Upper lobe of left lung (tissue), 6 donors: ENCODE data around the gene PEPD. TPM values are rescaled to one million over a fixed set of nuclear protein-coding genes. Genes with fewer than 3 reads are reported as not detected.

Experiments used
- ATAC-seq, 2 donors: fragments of 200-7000 bp; cut with Tn5 transposase; one replicate each; pipeline ENCODE4 v1.9.1; 2022; ENCODE audit warnings: mild to moderate bottlenecking in 2 of 2, moderate library complexity in 2 of 2; ENCODE audit not compliant: low FRiP score in 2 of 2
- DNase-seq, 2 donors: peaks; one replicate each; pipeline ENCODE4 v3.0.0-alpha.2; 2019 to 2020
- H3K27ac ChIP-seq, 4 donors: fragments of 200-600 bp; sonication (generic); one replicate each; pipeline ENCODE4 v1.5.1; 2016 to 2019
- H3K27me3 ChIP-seq, 4 donors: fragments of 200-600 bp; sonication (generic); one replicate each; pipeline ENCODE4 v1.5.1; 2017 to 2019
- H3K36me3 ChIP-seq, 4 donors: fragments of 200-600 bp; sonication (generic); one replicate each; pipeline ENCODE4 v1.5.1; 2016 to 2019
- H3K4me1 ChIP-seq, 4 donors: fragments of 200-600 bp; sonication (generic); one replicate each; pipeline ENCODE4 v1.5.1; 2018 to 2019
- H3K4me3 ChIP-seq, 4 donors: fragments of 200-600 bp; sonication (generic); one replicate each; pipeline ENCODE4 v1.5.1; 2017 to 2019; ENCODE audit warnings: mild to moderate bottlenecking in 2 of 4, moderate library complexity in 1 of 4
- H3K9me3 ChIP-seq, 4 donors: fragments of 200-600 bp; sonication (generic); one replicate each; pipeline ENCODE4 v1.5.1; 2018 to 2019
- CTCF ChIP-seq, 6 experiments: fragments of 450-650 bp in 4 of 6; fragments of 200-600 bp in 2 of 6; sonication (generic) in 2 of 6; IDR thresholded peaks; one replicate each; pipeline ENCODE4 v1.5.1; 2016 to 2019; ENCODE audit warnings: antibody characterized with exemption in 6 of 6
- EP300 ChIP-seq, 4 donors: sonication (generic); formaldehyde crosslinking; IDR thresholded peaks; one replicate each; pipeline ENCODE4 v1.5.1; 2017; ENCODE audit warnings: antibody characterized with exemption in 4 of 4, control low read depth in 2 of 4
- POLR2A ChIP-seq, 4 donors: fragments of 450-650 bp; IDR thresholded peaks; one replicate each; pipeline ENCODE4 v1.5.1; 2016 to 2017; ENCODE audit warnings: antibody characterized with exemption in 4 of 4, mild to moderate bottlenecking in 2 of 4
- POLR2AphosphoS5 ChIP-seq, 2 donors: sonication (generic); formaldehyde crosslinking; IDR thresholded peaks; one replicate each; pipeline ENCODE4 v1.5.1; 2017; ENCODE audit warnings: antibody characterized with exemption in 2 of 2
- WGBS, 2 donors: methylation state at CpG; one replicate each; pipeline ENCODE4 v1.1.5; 2017 to 2018; 5-methylcytosine and 5-hydroxymethylcytosine counted together
- total RNA-seq, 6 donors: library from RNA; depleted of rRNA in 4 of 6; stranded (reverse); fragments of >200 nt in 4 of 6; gene quantifications; one replicate each; pipeline versions ENCODE4 v1.1.0 to v1.2.1, GENCODE V29; 2016 to 2021
- donor health status: DM: no; HTN: no; CAD: no; lungs with moderate emphysema.
- donor health status: DM: no; HTN: yes; CAD: no; lungs with severe emphysema.

Gene PEPD
- total RNA-seq, 6 donors from 2014 or later, result 30.4 to 106 (median 80.6) TPM

- DNase-seq (no peak), ATAC-seq (no peak)
- TF ChIP-seq EP300 (IDR thresholded peaks at IDR 0.05) (no peak), POLR2A (IDR thresholded peaks at IDR 0.05) (no peak), POLR2AphosphoS5 (IDR thresholded peaks at IDR 0.05) (no peak), CTCF (IDR thresholded peaks at IDR 0.05) (no peak)
- WGBS, 2 donors, result 82 to 87% methylated on average over 6 of the region's 6 CpGs
- no peaks in the 10 kb centered on the region for H3K9me3 ChIP-seq
- H3K36me3 ChIP-seq, result no peaks in the 10 kb centered on the region
- no peaks in the 10 kb centered on the region for H3K4me1 ChIP-seq
- H3K27ac ChIP-seq, result no peak overlapping the region
- no peak overlapping the region for H3K4me3 ChIP-seq
- H3K27me3 ChIP-seq, result no peaks in the 10 kb centered on the region
Observed at GRCh38 chr19:33362508-33363228, 158.9 kb downstream of the PEPD start.

GRCh38 chr19:33359581-33359980 is 162.0 kb downstream of the PEPD start:
- 83 to 87% methylated on average over 3 of the region's 3 CpGs for WGBS, 2 donors

GRCh38 chr19:33358408-33358807 is 163.2 kb downstream of the PEPD start:
- 84 to 85% methylated on average over 6 of the region's 6 CpGs for WGBS, 2 donors
- Histone ChIP-seq H3K9me3 (no peaks in the 10 kb centered on the region), H3K4me3 (no peak overlapping the region), H3K36me3 (no peaks in the 10 kb centered on the region), H3K27ac (no peak overlapping the region), H3K4me1 (no peaks in the 10 kb centered on the region), H3K27me3 (no peaks in the 10 kb centered on the region)
- DNase-seq (no peak), ATAC-seq (no peak)
- TF ChIP-seq POLR2A (IDR thresholded peaks at IDR 0.05), result no peak
- no peak for TF ChIP-seq POLR2AphosphoS5 (IDR thresholded peaks at IDR 0.05)
- TF ChIP-seq CTCF (IDR thresholded peaks at IDR 0.05), result no peak
- TF ChIP-seq EP300 (IDR thresholded peaks at IDR 0.05), result no peak

More at GRCh38 chr19:33359581-33359980, 162.0 kb downstream of the PEPD start:
- Histone ChIP-seq H3K4me3 (no peak overlapping the region), H3K27ac (no peak overlapping the region), H3K9me3 (no peaks in the 10 kb centered on the region), H3K36me3 (no peaks in the 10 kb centered on the region), H3K27me3 (no peaks in the 10 kb centered on the region), H3K4me1 (no peaks in the 10 kb centered on the region)
- DNase-seq, result no peak
- no peak for ATAC-seq
- TF ChIP-seq POLR2A (IDR thresholded peaks at IDR 0.05), result no peak
- no peak for TF ChIP-seq CTCF (IDR thresholded peaks at IDR 0.05)
- TF ChIP-seq EP300 (IDR thresholded peaks at IDR 0.05), result no peak
- no peak for TF ChIP-seq POLR2AphosphoS5 (IDR thresholded peaks at IDR 0.05)

GRCh38 chr19:33357556-33357955 is 164.0 kb downstream of the PEPD start:
- Histone ChIP-seq H3K9me3 (no peaks in the 10 kb centered on the region), H3K4me3 (no peak overlapping the region), H3K27ac (no peak overlapping the region), H3K27me3 (no peaks in the 10 kb centered on the region), H3K4me1 (no peaks in the 10 kb centered on the region), H3K36me3 (no peaks in the 10 kb centered on the region)
- TF ChIP-seq POLR2A (IDR thresholded peaks at IDR 0.05), result no peak
- ATAC-seq (no peak), DNase-seq (no peak)
- whole genome bisulfite sequencing, 2 donors, result 50% methylated on average over 1 of the region's 1 CpG

GRCh38 chr19:33355535-33355934 is 166.1 kb downstream of the PEPD start:
- ATAC-seq (no peak), DNase-seq (no peak)
- H3K9me3 ChIP-seq, result no peaks in the 10 kb centered on the region
- TF ChIP-seq POLR2AphosphoS5 (IDR thresholded peaks at IDR 0.05), result no peak
- no peak for TF ChIP-seq EP300 (IDR thresholded peaks at IDR 0.05)
- TF ChIP-seq POLR2A (IDR thresholded peaks at IDR 0.05), result no peak
- no peak for TF ChIP-seq CTCF (IDR thresholded peaks at IDR 0.05)
- H3K36me3 ChIP-seq, result no peaks in the 10 kb centered on the region
- no peaks in the 10 kb centered on the region for H3K4me1 ChIP-seq
- 61 to 85% methylated on average over 2 of the region's 2 CpGs for whole genome bisulfite sequencing, 2 donors
- no peak overlapping the region for H3K27ac ChIP-seq
- H3K4me3 ChIP-seq, result no peak overlapping the region
- H3K27me3 ChIP-seq, result no peaks in the 10 kb centered on the region
